Left hindlimb (tissue), 1 donor: ENCODE data around the gene PRIM1.
"Not testable (repeated sequence)": the region's sequence is repeated elsewhere in the genome, so short reads cannot be mapped to it uniquely, and the experiment has no call there.

Experiments used
- DNase-seq: peaks from one replicate; pipeline ENCODE4 v3.0.0-alpha.2; 2018

Gene PRIM1

DNA sequence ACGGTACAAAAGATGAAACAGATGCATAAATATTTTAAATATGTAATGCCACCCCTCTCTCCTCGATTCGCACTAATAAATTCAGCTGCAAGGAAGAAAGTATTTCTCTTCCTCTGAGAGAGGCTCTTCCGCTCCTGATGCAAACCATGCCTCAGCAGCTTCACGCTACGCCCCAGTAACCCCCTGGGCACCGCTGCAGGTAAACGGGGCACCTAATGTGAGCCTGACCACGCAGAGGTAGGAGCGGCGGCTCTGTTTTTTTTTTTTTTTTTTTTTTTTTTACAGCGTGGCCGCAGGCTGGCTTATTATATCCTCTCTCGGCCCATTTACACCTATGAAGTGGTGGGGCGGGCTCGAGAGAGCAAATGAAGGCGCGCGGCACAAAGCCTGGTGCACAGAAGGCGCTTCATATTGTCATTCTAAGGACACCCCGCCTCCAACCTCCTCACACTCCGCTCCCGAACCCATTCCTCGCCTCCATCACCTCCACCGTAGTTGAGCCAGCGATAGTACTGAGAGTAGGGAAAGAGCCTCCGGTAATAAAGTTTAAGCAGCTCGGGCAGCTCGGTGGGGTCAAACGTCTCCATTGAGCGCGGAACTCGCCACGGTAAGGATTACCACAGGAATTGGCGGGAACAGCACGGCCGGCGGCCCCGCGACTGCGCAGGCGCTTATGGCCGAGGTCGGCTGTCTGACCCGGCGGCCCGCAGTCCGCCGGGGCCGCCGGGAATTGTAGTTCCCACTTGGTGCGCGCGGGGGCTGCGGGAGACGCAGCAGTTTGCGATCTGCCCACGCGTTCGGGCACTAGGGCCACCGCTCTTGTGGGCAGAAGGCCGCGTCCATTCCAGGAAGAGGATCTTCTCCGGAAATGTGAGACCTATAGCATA is at the start of gene PRIM1:
PRIM1 (minus strand) TSS at position 612 of the 887 bp plus-strand sequence; CDS start at position 587, 25 bp downstream.
- peak; percentile 89 for DNase-seq

DNA sequence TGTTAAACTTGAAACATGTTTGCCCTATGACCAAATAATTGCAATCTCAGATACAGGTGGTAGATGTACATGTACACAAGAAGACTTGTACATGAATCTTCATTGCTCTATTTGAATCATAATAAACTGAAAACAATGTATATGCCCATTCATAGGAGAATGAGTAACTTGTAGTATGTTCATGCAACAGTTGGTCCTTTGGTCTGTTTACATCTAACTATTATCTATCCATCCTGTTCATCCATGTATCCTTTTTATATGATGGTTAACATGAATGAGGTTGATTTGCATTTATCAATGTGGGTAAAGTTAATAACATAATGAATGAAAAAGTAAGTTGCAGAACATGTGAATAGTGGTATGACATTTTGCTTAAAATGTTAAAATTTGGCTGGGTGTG is 48.1 kb upstream of the PRIM1 start:
- no peak for DNase-seq

- DNase-seq, result not testable (repeated sequence)
Measured at GRCh38 chr12:56799345-56799744, 47.2 kb upstream of the PRIM1 start.

DNA sequence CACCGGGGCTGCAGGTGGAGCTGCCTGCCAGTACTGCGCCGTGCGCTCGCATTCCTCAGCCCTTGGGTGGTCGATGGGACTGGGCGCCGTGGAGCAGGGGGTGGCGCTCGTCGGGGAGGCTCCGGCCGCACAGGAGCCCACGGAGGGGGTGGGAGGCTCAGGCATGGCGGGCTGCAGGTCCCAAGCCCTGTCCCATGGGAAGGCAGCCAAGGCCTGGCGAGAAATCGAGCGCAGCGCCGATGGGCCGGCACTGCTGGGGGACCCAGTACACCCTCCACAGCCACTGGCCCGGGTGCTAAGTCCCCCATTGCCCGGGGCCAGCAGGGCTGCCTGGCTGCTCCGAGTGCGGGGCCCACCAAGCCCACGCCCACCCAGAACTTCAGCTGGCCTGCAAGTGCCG is 43.7 kb upstream of the PRIM1 start:
- not testable (repeated sequence) for DNase-seq

DNA sequence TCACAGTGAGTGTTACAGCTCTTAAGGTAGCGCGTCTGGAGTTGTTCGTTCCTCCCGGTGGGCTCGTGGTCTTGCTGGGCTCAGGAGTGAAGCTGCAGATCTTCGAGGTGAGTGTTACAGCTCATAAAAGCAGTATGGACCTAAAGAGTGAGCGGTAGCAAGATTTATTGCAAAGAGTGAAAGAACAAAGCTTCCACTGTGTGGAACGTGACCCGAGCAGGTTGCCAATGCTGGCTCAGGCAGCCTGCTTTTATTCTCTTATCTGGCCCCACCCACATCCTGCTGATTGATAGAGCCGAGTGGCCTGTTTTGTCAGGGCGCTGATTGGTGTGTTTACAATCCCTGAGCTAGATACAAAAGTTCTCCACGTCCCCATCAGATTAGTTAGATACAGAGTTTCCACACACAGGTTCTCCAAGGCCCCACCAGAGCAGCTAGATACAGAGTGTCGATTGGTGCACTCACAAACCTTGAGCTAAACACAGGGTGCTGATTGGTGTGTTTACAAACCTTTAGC is 43.0 kb upstream of the PRIM1 start:
- not testable (repeated sequence) for DNase-seq

DNA sequence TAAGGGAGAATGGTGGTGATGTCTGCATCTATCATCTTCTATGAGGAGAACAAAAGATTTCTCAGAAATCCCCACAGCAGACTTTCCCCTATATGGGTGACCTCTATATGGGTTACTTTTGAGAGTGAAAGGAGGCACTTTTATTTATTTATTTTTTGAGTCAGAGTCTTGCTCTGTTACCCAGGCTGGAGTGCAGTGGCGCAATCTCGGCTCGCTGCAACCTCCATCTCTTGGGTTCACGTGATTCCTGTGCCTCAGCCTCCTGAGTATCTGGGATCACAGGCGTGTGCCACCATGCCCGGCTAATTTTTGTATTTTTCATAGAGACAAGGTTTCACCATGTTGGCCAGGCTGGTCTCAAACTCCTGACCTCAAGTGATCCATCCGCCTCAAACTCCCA is 41.0 kb upstream of the PRIM1 start:
- DNase-seq, result not testable (repeated sequence)

- DNase-seq, result no peak
Measured at GRCh38 chr12:56792678-56793077, 40.6 kb upstream of the PRIM1 start.

- not testable (repeated sequence) for DNase-seq
Measured at GRCh38 chr12:56789429-56789828, 37.3 kb upstream of the PRIM1 start.

DNA sequence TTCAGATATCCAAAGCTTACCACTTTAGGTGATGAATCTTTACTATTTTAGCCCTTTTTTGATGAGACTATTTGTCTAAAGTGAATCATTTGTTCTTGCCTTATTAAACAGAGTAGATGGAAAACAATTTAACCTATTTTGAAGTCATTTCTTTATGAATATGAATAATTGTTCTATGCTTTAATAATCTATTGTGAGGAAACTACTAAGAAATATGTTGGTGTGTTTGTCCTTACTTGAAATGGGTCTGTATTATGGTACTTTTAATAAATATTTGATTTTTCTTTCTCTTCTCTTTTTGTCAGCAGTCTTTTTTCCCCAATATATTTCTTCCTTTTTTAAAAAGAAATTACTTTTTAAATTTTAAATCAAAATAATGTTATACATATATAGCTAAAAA is 35.4 kb upstream of the PRIM1 start:
- no peak for DNase-seq

GRCh38 chr12:56785874-56786273 is 33.8 kb upstream of the PRIM1 start:
- DNase-seq, result no peak

GRCh38 chr12:56785141-56785865 is 33.2 kb upstream of the PRIM1 start:
- DNase-seq, result no peak

GRCh38 chr12:56781726-56782125 is 29.6 kb upstream of the PRIM1 start:
- DNase-seq, result no peak

GRCh38 chr12:56778756-56779155 is 26.6 kb upstream of the PRIM1 start:
- DNase-seq, result no peak

DNA sequence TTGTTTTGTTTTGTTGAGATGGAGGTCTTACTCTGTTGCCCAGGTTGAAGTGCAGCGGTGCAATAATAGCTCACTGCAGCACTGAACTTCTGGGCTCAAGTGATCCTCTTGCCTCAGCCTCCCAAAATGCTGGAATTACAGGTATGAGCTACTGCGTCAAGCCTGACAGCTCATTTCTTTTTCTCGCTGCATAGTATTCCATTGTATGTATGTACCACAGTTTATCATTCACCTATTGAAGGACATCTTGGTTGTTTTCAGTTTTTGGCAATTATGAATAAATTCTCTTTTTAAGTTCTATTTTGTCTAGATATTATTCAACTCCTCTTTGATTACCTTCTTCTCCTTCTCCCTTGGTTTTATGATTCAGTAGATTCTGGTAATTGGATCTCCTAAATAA is 24.5 kb upstream of the PRIM1 start:
- no peak for DNase-seq

DNA sequence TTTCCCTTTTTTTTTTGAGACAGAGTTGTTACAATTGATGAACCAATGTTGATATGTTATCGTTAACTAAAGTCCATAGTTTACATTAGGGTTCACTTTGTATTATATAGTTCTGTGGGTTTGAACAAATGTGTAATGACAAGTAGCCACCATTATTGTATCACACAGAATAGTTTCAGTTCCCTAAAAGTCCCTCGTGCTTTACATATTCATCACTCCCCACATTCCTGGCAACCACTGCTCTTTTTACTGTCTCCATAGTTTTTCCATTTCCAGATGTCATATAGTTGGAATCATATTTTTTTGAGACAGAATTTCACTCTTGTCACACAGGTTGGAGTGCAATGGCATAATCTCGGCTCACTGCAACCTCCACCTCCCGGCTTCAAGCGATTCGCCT is 23.5 kb upstream of the PRIM1 start:
- DNase-seq, result no peak

DNA sequence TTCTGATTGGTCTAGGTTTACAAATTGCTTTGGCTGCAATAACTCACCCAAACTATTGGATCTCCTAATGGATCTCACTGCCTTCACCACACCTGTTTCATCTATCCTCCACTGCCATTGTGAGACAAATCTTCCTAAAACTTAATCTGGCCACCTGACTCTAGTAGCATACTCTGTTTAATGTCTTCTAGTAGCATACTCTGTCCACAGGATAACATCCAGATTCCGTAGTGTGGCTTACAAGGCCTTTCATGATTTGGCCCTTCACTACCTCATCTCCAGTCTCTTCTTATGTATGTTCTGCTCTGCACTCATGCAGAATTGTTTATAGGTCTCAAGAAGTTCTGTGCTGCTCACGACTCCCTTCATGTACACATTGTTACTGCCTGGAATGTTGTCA is 21.0 kb upstream of the PRIM1 start:
- no peak for DNase-seq

- DNase-seq, result no peak
Measured at GRCh38 chr12:56772625-56773024, 20.5 kb upstream of the PRIM1 start.

GRCh38 chr12:56769868-56770267 is 17.7 kb upstream of the PRIM1 start:
- DNase-seq, result no peak

- DNase-seq, result no peak
Measured at GRCh38 chr12:56768424-56768823, 16.3 kb upstream of the PRIM1 start.

DNA sequence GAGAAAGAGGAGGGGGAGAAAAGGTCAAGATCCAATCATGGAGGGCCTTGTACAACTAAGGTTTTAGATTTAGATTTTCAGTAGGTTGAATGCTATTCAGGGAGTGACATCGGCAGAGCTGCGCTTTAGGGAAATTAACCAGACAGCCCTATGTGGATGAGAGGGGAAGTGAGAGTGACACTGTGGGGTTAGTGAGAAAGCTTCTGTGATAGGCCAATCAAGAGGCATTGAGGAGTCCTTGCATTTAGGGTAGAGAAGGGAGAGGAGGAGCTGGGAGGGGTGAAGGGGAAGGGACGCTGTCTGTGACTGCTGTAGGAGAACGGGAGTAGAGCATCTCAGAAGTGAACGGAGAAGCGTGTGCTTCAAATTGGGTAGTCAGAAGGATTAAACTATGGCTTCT is 14.4 kb upstream of the PRIM1 start:
- no peak for DNase-seq

DNA sequence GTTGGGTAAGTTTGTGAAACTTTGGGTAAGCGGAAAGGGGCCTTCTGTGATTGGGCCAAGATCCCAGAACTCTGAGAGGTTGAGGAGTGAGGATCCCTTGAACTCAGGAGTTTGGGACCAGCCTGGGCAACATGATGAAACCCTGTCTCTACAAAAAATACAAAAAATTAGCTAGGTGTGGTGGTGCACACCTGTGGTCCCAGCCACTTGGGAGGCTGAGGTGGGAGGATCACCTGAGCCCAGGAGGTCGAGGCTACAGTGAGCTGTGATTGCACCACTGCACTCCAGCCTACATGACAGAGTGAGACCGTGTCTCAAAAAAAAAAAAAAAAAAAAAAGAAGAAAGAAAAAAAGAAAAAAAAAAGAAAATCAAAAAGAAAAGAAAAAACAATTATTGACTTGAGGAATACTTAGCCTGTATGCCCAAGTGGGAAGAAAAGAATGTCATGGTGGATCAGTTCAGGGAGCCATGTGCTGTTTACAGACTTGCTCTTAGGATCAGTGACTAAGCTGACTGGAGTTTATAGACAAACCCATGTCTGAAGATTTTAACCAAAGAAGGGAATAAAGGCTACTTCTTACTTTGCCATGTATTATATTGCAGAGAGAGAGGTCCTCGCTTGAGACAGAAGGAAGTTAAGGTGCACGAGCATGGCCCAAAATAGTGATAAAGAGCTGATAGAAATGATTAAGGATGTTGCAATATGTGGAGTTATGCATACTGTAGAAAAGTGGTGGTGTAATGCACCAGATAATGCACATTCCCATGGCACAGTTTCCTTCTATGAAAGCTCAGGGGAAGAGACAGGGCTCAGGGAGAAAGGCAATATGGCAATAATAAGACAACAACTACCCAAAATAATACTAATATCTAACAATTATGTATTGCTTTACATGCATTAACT is 11.9 kb upstream of the PRIM1 start:
- DNase-seq, result no peak

DNA sequence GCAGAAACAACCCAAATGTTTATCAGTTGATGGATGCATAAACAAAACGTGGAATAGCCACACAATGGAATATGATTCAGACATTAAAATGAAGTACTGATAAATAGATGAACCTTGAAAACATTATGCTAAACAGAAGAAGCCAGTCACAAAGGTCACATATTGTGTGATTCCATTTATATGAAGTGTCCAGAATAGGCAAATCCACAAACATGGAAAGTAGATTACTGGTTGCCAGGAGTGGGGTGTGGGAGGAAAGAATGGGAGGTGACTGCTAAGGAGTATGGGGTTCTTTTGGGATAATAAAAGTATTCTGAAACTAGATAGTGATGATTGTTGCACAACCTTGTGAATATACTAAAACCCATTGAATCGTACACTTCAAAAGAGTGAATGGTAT is 9.7 kb upstream of the PRIM1 start:
- DNase-seq, result no peak

DNA sequence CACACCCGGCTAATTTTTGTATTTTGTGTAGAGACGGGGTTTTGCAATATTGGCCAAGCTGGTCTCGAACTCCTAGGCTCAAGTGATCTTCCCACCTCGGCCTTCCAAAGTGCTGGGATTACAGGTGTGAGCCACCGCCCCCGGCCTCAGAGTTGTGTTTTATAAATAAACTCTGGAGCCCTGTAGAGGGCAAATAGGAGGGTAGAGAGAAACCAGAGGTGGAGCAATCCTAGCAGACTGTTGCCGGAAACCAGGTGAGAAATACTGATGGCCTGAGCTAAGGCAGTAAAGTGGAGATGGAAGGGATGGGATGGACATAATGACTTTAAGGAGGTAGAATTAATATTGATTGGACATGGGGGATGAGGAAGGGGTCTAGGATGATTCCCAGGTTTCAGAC is 8.3 kb upstream of the PRIM1 start:
- DNase-seq, result no peak
